H4 (cell line): Measurements from ENCODE around the gene MYH13. TPM values are rescaled to one million over a fixed set of nuclear protein-coding genes. Genes with fewer than 3 reads are reported as not detected.

Source experiments
- DNase-seq: peaks from one replicate; pipeline ENCODE4 v3.0.0-alpha.2; 2015; ENCODE audit warnings: low spot score
- total RNA-seq: library from RNA; depleted of rRNA; stranded (reverse); fragments of >200 nt; shearing (Covaris generic); gene quantifications from 2 replicates; pipeline ENCODE4 v1.2.3, GENCODE V29; 2014; rRNA removed

MYH13 gene
- total RNA-seq, 1 experiment from 2014 or later: not detected

DNA sequence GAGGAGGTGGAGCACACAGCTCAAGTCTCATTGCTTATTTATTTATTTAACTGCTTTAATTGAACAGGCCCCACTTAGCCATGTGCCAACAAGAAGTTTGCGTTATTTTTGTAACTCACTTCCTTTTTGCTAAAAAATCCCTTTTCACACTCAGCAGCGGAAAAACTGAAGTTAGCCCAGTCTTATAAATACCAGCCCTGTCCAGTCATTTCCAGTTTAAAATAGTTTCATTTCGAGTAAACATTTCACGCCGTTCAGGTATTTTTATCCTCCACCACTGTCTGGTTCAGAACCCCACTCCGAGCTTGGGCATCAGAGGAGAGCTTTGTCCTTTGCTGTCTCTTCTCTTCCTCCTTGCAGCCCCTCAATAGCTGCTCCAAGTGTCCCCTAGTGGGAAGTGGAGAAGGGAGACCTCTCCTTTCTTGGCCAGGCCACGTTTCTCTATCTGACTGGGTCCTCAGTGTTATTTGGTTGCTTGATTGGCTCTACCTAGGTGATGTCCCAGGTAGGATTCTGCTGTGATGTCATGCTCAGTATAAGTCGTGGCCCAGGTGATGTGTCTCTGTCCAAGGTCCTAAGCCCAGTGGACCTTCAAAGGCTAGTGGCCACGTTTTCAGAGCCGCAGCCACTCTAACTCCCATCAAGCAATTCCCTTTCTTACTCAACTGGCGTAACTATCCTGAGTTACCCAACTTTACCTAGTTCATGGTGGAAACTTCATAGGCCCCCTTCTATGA is 121.4 kb downstream of the MYH13 start:
- no peak for DNase-seq

Other genes with a start within 250 kb of the MYH13 start
- 0.45 and 1.1 TPM in 2 replicates for gene GAS7, start 174.4 kb downstream of the MYH13 start, total RNA-seq
- 0.15 and 0.18 TPM in 2 replicates for gene MYH8, start 48.9 kb upstream of the MYH13 start, total RNA-seq
- not detected in 2 replicates for gene MYH4, start 96.6 kb upstream of the MYH13 start, total RNA-seq
- not detected in 2 replicates for gene MYH1, start 145.5 kb upstream of the MYH13 start, total RNA-seq
- not detected in 2 replicates for gene MYH2, start 176.7 kb upstream of the MYH13 start, total RNA-seq